KG1 (cell line): Measurements from ENCODE around the gene RDH13.
"Not testable (repeated sequence)": the region's sequence is repeated elsewhere in the genome, so short reads cannot be mapped to it uniquely, and the experiment has no call there.

ENCODE experiments used
- DNase-seq: peaks from one replicate; lab custom pipeline; 2025; lab: John Stamatoyannopoulos, UW

RDH13 gene

GRCh38 chr19:55044771-55045716 lies 17.9 kb downstream of the RDH13 start:
- DNase-seq = no peak

GRCh38 chr19:55044286-55044685 lies 18.7 kb downstream of the RDH13 start:
- DNase-seq = no peak

DNA sequence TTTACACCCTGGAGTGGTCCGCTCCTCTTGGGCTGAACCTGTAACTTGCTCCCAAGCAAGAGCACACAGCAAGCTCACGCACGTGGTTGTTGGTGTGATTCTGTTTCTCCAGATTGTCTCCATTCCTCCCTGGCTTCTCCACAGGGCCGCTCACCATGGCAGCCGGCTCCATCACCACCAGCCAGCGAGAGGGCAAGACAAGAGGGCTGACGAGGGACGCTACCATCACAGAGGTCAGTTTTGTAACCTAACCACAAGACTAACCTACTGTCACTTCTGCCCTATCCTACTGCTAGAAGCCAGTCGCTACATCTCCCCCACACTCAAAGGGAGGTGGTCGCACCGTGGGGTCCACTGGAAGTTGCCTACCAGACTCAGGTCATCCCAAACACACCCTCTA lies 20.3 kb downstream of the RDH13 start:
- DNase-seq = no peak

GRCh38 chr19:55042344-55042678 lies 20.6 kb downstream of the RDH13 start:
- DNase-seq = peak; percentile 82

DNA sequence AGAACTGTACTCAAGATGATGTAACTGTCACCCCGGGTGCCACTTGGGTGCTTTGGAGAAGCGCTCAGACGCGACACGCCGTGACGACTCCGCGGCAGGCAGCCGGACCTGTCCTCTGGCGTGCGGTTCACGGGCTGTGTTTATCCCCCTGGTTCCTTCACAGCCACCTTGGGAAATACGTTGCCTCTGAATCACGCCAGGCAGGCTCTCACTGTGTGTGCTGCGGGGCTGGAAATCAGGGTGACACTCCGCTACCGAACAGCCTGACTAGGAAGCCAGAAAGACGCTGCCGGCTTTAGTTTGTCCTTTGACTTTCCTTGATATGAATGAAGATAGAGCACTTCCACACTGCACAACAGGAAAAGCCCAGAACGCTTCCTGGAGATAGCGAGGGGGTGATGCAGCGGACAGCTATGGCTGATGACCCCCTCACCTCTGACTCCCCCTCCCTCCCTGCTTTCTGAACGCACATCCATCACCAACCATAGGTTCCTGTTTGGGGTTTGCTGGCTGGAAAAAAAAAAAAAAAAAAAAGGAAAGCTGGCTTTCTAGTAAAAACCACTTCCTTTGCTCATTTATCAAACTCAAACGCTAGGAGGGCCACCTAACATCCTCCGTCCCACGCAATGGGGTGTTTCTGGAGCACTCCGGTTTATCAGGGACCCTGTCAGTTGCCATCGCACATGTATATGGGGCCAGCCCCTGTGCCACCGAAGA lies 21.2 kb downstream of the RDH13 start:
- peak; percentile 93 for DNase-seq

DNA sequence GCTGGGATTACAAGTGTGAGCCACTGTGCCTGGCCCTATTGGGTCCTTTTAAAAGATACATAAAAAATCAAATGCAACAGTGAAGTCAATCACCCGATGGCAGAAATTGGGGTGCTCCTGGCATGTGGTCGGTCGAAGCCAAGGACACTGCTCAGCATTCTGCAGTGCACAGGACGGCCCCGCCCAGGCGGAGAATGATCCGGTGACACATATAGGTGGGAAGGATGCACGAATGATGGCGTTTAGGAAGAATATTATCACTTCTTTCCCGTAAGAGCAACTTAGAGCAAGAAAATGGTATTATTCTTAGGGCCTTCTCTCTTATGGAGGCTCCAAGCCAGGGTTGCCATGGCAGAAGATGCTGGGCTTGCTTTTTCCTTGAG lies 21.7 kb downstream of the RDH13 start:
- no peak for DNase-seq

DNA sequence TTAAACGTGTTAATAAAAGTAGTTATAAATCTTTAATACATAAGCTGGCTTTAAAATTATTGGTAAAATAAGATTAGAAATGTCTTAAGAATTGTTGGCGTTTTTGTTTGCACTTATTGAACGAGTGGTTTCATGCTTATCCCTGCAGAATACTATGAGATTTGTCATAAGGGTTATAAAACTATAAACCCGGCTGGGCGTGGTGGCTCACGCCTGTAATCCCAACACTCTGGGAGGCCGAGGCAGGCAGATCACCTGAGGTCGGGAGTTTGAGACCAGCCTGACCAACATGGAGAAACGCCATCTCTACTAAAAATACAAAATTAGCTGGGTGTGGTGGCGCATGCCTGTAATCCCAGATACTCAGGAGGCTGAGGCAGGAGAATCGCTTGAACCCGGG lies 22.3 kb downstream of the RDH13 start:
- not testable (repeated sequence) for DNase-seq

DNA sequence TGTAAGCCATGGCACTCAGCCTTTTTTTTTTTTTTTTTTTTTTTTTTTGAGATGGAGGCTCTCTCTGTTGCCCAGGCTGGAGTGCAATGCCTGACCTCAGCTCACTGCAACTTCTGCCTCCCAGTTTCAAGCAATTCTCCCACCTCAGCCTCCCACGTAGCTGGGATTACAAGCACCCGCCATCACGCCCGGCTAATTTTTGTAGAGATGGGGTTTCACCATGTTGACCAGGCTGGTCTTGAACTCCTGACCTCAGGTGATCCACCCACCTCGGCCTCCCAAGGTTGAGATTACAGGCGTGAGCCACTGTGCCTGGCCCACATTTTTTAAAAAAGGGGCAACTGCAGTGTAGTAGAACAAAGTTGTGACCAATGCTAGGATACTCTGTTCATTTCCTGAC lies 25.3 kb downstream of the RDH13 start:
- not testable (repeated sequence) for DNase-seq

GRCh38 chr19:55036058-55036457 lies 26.9 kb downstream of the RDH13 start:
- no peak for DNase-seq

GRCh38 chr19:55034751-55035150 lies 28.2 kb downstream of the RDH13 start:
- no peak for DNase-seq

DNA sequence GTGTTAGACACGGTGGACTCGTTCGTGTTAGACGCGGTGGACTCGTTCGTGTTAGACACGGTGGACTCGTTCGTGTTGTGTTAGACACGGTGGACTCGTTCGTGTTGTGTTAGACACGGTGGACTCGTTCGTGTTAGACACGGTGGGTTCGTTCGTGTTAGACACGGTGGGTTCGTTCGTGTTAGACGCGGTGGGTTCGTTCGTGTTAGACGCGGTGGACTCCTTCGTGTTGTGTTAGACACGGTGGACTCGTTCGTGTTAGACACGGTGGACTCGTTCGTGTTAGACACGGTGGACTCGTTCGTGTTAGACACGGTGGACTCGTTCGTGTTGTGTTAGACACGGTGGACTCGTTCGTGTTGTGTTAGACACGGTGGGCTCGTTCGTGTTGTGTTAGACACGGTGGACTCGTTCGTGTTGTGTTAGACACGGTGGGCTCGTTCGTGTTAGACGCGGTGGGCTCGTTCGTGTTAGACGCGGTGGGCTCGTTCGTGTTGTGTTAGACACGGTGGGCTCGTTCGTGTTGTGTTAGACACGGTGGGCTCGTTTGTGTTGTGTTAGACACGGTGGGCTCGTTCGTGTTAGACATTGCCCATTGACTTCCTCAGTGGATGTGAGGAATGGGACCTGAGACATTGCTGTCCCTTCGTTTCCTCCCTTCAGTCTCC lies 29.8 kb downstream of the RDH13 start:
- not testable (repeated sequence) for DNase-seq

DNA sequence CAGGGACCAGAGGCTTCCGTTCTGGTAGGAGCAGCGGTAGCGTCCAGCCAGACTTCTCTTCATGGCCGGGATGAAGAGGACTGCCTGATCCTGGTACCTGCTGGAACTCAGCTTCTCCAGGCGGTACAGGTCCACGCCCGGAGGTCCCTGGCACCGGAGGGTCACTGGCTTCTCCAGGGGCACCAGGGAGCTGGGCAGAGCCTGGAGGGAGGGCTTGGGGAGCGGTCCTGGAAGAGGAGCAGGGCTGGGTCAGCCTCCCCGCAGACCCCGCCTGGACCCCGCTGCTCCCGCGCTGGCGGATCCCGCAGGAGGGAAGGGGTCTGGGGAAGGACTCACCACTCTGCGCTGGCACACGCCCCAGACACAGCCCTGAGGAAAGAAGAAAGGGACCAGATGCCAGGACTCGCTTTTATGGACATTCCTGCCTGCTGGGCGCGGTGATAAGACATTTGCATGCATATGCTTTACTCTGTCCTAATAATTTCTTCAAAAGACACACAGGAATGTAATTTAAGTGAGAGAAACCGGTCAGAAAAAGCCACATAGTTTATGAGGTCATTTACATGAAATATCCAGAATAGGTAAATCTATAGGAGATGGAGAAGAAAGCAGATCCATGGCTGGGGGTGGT lies 30.7 kb downstream of the RDH13 start:
- DNase-seq = no peak

- no peak for DNase-seq
These were observed 31.8 kb downstream of the RDH13 start for GRCh38 chr19:55031178-55031577.

DNA sequence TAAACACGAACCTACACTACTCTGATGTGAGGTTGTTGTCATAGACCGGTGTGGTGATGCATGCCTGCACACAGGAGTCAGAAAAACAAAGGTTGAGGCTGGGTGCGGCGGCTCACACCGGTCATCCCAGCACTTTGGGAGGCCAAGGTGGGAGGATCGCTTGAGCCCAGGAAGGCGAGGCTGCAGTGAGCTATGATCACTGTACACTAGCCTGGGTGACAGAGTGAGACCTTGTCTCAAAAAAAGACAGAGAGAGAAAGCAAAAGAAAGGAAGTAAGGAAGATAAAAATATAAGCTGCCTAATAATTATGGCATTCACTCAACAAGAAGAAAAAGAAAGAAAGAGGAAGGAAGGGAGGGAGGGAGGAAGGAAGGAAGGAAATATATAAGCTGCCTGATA lies 34.2 kb downstream of the RDH13 start:
- DNase-seq = no peak

GRCh38 chr19:55027472-55028337 lies 35.2 kb downstream of the RDH13 start:
- DNase-seq = no peak

DNA sequence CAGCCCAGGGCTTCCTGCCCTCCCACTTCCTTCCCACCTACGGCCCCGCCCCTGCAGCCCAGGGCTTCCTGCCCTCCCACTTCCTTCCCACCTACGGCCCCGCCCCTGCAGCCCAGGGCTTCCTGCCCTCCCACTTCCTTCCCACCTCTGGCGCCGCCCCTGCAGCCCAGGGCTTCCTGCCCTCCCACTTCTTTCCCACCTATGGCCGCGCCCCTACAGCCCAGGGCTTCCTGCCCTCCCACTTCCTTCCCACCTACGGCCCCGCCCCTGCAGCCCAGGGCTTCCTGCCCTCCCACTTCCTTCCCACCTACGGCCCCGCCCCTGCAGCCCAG lies 35.8 kb downstream of the RDH13 start:
- not testable (repeated sequence) for DNase-seq

DNA sequence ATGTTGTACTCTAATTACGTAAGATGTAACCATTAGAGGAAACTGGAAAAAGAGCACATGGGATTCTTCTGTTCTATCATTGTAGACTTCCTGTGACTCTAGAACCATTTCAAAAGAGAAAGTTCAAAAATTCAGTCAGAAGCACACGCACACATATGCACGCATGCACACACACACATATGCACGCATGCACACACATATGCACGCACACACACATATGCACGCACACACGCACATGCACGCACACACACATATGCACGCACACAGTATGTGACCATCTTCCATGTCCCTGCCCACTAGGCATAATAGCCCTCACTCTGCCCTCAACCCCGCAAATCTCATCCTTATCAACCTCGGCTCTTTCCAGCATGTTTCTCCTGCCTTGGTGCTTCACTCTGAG lies 38.8 kb downstream of the RDH13 start:
- DNase-seq = no peak

DNA sequence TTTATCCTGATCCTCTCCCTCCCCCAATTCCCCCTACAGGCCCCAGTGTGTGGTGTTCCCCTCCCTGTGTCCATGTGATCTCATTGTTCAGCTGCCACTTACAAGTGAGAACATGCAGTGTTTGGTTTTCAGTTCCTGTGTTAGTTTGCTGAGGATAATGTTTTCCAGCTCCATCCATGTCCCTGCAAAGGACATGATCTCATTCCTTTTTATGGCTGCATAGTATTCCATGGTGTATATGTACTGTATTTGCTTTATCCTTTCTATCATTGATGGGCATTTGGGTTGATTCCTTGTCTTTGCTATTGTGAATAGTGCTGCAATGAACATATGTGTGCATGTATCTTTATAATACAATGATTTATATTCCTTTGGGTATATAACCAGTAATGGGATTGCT lies 42.6 kb downstream of the RDH13 start:
- DNase-seq = not testable (repeated sequence)

DNA sequence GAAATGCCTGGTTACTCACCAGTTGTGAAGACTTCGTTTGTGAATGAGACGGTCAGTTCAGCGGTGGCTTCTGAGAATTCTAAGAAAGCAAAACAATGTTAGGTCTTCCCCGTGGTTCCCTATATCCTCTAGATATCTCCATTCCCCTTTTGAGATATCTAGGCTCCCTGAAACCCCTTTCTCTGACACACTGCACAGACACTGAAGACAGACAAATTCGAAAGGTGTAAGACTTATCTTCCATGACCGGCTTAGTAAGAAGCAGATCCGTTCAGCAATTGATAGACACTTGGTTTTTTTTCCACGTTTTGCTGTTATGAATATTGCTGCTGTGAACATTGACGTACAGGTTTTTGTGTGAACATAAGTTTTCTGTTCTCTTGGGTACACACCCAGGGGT lies 44.3 kb downstream of the RDH13 start:
- DNase-seq = no peak

GRCh38 chr19:55018216-55018615 lies 44.7 kb downstream of the RDH13 start:
- DNase-seq = no peak

DNA sequence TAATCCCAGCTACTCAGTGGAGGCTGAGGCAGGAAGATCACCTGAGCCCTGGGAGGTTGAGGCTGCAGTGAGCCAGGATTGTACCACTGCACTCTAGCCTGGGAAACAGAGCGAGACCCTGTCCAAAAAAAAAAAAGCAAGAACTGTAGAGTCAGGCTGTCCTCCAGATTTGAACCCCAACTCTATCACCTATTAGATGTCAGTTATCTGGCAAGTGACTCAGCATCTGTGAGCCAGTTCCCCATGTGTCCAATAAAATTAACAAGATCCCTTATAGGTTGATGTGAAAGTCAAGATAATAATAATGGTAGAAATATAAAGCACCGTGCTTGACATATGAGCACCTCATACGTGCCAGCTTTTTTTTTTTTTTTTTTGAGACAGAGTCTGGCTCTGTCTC lies 46.9 kb downstream of the RDH13 start:
- no peak for DNase-seq

DNA sequence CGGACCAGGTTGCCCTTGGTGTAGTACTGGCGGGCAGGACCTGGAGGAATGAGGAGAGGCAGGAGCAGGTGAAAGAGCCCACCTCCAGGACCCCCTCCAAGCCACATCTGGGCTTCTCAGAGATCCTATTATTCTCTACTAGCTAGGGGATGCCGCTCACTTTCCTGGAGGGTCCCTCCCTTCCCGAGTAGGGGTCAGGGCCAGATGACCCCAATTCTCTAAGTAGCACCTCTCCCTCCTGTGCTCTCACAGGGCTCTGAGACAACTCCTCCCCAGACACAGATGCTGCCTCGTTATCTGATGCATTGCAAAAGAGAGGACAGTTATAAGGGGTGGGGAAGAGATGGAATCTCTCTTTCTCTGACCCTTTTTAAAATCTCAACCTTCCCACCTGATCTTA lies 47.8 kb downstream of the RDH13 start:
- DNase-seq = no peak
